ENCODE measurements around the gene AP3S2.

DNA sequence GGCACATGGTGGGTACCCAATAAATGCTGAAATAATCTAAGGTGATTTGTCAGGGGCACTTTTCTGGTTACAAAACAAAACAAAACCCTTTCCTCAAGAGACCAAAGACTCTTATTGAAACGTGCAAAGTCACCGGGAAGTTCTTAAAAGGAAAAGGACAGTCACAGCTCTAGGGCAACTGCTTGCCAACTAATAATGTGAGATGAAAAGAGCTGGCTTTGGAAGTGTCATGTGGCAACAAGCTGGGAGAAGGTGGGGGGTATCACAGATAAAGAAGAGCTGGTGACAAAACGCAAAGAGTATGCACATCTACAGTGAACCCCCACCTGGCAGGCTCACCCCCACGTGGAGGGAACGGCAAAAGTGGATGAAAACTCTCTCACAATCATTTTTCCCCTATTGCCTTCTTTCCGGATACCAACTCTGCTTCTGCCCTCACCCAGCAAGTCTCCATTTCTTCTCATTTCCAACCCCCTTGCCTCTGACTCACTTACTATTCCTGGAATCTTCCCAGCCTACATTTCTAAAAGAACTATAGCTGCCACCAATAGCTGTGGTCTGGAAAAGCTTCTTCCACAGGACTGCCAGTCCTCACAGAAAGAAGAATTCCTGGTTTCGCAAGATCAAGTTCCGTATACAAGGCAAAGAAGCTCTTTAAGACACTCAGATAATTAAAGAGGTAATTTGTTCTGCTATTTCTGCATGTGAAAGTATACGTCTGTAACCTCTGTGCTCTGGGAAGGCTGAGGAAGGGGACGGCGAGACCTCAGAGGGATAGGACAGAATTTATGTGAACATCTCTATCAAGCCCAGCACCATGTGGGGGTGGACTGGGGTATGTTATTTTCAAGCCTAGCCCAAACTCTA lies 57.3 kb downstream of the AP3S2 start:
- TF ChIP-seq CTCF (IDR thresholded peaks at IDR 0.05) (no peak), POLR2A (IDR thresholded peaks at IDR 0.05) (no peak)

Measured in esophagus squamous epithelium (tissue), 4 donors.